ENCODE results near the gene ALK.

The ALK gene

GRCh38 chr2:29394981-29395350 is 526.4 kb downstream of the ALK start:
- no peak for DNase-seq

DNA sequence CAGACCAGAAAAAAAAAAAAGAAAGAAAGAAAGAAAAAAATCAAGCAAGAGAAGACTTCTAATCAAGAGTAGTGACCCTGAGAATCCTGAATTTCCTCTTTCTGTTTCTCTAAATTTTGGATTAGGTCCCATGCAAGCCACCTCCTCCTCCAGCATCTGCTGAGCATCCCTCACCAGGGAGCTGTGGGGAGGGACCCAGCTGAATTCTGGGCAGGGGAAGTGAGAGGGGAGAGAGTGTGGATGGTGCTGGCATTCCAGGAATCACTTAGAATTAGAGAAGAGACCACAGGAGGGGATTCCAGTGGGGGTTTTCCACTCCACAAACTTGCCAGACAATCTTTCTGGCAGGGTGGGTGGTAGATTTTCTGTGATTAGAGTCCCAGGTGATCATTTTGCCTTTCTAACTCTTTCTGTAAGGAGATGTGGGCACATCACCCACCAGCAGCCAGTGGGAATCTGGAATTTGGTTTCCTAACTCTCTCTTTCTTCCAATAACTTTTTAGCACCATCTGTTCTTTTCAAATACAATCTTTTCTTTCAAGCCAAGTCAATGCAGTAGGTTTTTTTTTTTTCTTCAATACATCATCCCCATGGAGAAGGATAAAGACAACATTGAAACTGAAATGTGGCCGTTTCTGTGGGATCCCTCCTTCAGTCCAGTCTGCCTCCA is 526.9 kb downstream of the ALK start:
- no peak for DNase-seq

GRCh38 chr2:29393676-29394075 is 527.7 kb downstream of the ALK start:
- no peak for DNase-seq

- DNase-seq = no peak
Observed at GRCh38 chr2:29392774-29393173, 528.6 kb downstream of the ALK start.

DNA sequence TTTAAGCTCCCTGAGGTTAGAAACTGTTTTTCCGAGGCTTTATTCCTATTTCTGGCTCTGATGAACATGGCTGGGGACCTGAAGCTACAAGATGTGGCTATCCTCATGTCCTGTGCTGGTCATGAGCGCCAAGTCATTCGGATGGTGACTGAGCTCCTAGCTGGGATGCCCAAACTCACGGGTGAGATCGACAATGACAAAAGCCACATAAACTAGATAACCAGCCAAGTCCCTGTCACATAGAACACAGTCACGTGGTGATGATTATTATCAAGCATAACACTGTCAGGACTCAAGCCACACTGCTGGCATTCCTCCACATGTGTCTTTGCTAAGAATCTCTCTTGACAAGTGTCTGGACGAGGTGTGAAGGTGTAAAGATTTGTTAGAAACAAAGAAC is 531.2 kb downstream of the ALK start:
- no peak for DNase-seq

GRCh38 chr2:29389686-29390085 is 531.7 kb downstream of the ALK start:
- DNase-seq = no peak

- DNase-seq = no peak
Observed at GRCh38 chr2:29388071-29388470, 533.3 kb downstream of the ALK start.

- DNase-seq = no peak
Observed at GRCh38 chr2:29382486-29382885, 538.9 kb downstream of the ALK start.

- no peak for DNase-seq
Observed at GRCh38 chr2:29377788-29378187, 543.6 kb downstream of the ALK start.

- no peak for DNase-seq
Observed at GRCh38 chr2:29376541-29376940, 544.8 kb downstream of the ALK start.

DNA sequence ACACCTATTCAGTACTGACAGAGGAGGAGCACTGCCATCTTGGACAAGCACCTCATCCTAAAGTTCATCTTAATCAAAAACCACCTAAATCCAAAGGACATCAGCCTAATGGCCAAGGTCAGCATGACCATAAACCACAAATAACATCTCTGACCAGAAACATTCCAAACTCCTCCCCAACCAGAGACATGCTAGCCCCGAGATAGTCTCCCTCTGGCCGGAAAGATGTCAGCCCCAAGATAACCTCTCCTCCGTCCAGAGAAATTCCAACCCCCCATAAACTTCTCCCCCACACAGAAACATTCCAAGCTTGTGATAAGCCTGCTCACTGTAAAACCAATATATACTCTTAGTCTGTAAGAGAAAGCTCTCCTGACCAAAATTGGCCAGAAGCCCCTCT is 545.5 kb downstream of the ALK start:
- DNase-seq = no peak

DNA sequence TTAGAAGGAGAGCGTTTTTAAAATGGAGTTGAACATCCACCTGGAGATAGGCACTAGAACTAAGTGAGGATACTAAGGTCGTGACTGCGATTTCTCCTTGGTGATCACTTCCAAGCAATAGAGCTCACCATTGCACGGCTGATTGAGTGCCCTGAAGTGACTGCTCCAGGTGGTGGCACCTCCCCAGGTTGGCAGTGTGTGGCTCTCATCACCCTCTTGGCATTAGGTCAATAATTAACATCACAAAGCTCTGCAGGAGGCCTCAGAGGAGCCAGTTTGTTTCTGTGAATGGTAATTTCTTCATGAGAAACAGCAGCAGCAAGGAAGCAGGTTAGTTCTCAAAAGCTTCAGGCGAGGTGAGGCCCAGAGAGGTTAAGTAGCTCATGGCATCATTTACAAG is 546.6 kb downstream of the ALK start:
- DNase-seq = no peak

DNA sequence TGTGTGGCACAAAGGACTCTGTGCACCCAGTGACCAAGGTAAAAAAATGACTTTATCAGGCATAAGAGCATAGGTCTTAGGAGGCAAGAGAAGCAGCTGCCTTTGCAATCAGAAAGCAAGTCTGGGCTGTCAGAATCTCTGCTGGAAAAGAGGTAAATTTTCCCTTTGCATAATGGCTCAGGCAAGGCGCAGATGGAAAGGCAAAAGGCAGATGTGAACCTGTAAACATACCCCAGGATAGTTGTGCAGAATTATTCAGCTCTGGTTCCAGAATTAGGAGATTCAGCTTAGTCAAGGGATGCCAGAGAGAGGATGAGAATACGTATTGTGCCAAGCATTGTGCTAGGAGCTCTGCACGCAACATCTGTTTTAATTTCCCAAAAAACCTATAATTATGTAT is 547.5 kb downstream of the ALK start:
- no peak for DNase-seq

DNA sequence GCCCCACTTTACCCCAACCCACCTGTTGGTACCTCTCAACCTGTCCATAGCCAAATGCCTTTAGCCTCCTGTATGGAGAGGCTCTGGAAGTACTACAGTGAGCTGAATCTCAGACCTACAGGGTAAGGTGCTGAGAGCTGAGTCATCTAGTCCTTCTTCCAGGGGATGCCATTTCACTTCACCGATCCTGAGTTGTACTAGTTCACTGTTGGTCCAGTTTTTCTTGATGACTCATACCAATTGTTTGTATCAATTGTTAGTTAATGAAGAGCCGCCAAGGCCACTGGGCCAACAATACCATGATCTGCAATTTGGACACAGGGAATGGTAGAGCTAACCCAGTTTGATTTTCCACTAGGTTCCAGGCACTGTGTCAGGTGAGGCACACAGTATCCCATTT is 549.2 kb downstream of the ALK start:
- DNase-seq = no peak

DNA sequence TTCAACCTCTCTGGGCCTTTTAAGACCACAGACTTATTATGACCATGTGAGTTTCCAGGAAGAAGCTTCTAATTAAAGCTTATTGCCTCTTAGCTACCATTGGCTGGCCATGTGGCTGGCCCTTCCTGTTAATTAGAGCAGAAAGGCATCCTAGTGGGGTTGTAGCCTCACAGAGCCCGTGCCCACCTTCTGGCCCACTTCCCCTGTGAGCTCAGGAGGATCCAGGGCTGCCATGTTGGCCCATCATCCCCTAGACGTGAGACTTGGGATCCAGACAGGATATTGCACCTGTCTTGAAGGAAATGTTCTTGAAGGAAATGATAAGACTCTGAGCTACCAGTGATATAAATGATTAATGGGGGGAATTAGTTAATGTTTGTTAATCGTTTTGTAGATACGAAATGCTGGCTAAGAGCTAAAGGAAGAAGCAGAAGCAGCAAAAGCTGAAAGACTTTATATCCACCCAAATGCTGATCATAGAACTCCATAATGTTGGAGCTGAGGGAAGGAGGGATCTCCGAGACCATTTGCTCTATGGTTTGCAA is 550.7 kb downstream of the ALK start:
- no peak for DNase-seq

DNA sequence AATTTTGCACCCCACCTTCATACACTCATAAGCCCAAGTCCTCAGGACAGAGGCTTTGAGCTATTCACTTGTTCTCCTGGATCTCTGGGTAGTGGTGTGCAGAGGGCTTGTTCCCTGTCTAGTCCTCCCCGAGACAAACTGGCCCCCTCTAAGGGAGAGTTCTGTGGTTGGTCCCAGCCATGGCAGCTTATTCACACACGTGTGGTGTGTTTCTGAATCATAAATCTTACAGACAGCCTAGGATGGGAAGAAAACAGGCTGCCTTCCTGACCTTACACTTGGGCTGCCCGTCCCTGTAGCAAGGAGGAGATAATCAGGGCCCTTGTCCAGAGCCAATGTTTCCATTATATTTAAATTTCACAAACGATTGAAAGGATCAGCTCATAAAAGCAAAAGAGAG is 551.2 kb downstream of the ALK start:
- no peak for DNase-seq

GRCh38 chr2:29368659-29369040 is 552.7 kb downstream of the ALK start:
- DNase-seq = no peak

DNA sequence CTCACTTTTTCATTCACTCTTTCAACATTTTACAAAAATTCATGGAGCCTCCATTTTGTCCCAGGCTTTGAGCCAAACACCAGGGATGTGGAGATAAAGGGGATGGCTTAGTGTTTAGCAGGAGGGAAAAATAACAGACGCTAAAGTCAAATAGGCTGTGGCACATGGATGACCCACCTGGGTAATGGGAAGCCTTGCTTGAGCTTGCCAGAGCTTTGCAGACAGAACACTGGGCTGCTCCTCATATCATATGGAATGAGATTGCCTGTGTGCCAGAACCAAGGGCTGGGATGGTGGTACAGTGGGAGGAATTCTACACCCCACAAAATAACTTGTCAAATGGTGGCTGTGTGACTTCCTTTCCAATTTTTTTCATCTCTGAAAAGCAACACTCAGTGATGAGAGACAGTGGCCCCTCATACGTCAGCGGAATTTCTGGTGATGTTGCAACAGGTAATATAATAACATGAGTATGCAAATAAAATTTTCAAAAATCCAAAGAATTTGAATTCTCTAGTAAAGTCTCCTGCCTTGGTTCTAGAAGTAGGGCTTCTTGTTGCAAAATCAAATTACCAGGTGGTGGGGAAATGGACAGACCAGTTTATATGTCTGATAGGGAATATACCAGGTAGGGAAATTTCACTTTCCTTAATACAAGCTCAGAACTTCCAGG is 553.3 kb downstream of the ALK start:
- no peak for DNase-seq

DNA sequence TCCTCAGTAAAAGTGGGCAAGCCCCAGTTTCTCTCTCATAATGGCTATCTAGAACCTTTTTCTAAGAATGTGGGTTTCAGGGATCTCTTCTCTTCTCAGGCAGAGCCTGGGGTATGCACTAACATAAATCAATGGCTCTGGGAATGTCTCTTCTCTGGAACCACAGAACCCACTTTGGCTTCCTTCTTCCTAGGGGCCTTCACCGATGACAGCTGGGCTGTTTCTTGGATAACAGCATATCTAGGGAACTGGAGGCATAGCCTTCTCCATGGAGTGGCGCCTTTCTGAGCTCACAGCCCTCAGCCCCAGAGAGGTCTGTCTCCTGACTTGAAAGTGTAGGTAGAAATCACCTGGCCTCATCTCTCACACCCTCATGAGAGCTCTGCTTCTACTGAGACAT is 558.3 kb downstream of the ALK start:
- no peak for DNase-seq

GRCh38 chr2:29361231-29361630 is 560.2 kb downstream of the ALK start:
- no peak for DNase-seq

DNA sequence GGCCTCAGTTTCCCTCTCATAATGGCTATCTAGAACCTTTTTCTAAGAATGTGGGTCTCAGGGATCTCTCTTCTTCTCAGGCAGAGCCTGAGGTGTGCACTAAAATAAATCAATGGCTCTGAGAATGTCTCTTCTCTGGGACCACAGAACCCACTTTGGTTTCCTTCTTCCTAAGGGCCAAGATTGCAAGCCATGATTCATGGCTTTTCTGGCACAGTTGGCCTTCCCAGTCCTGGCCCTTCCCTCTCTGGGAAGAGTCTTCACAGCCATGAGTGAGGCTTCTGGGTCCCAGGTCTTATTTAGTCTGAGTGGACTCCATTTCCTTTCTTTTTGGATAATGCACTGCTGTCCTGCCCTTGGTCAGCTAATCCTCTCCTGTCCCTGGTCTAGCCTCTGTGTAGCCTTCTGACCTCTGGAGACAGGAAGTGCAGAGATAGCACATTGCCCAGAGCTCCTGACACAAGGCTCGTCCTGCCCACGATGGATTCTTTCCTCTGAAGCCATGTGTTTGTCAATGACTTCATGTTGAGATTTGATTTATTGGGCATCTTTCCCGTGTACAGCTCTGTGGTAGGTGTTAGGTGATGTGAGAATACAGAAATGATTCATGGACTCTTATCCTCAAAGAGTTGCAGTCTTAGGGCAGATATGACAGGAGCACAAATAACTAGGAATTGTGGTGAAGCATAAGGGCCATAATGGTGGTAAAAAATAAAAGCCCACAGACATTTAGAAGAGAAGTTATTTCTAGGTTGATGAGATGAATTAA is 561.2 kb downstream of the ALK start:
- DNase-seq = no peak

DNA sequence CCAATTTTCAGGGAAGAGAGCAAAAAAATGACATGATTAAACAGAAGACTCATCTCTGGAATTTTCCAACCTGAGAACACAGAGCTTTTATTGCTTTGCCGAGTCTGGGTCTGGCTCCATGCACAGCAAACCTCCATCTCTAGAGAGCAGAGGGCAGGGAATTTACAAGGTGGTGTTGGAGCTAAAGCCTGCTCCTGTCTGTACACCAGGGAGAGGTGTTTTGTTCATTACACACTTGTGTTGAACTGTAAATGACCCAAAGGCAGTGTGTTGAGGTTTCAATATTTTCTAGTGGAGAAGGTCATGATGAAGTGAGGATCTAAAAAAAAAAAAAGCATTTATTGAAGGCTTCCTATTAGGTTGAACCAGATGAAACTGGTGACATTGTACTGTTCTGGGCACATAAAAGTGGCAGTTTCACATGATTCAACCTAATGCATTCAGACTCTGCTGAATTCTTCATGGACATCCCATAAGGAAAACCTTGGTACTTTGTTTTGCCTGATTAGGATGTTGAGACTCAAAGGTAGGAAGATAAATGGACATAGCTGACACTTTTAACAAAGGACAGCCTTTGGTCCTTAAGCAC is 567.9 kb downstream of the ALK start:
- no peak for DNase-seq

DNA sequence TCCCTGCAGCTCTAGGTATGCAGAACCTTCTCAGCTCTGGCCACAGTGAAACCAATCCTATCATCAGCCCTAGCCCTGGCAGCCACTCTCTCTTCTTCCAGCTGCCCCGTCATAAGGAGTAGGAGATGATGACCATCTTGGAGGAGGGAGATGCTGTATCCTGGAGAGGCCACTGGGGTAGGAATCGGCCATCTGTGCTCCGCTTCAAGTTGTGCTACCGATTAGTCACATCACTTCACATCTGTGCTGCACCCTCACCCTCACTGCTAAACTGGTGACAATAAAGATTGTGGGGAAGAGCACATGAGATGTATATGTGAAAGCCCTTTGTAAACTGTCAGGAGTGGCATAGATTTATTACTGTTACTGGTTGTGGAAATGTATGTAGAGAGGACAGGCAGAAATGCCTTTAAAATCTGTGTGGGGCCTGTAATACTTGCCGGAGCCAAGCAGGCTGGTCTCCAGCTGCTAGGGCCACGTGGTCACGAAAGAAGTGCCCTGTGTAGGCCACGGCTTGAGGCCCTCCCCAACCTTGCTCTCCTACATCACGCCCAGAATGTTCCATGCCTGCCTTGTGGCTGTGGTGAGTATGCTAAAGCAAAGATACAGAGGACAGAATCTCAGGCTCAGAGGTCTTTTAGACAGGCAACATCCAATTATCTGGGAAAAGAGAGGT is 569.3 kb downstream of the ALK start:
- DNase-seq = no peak
